ENCODE data around the gene ZNF12.

Gene ZNF12

DNA sequence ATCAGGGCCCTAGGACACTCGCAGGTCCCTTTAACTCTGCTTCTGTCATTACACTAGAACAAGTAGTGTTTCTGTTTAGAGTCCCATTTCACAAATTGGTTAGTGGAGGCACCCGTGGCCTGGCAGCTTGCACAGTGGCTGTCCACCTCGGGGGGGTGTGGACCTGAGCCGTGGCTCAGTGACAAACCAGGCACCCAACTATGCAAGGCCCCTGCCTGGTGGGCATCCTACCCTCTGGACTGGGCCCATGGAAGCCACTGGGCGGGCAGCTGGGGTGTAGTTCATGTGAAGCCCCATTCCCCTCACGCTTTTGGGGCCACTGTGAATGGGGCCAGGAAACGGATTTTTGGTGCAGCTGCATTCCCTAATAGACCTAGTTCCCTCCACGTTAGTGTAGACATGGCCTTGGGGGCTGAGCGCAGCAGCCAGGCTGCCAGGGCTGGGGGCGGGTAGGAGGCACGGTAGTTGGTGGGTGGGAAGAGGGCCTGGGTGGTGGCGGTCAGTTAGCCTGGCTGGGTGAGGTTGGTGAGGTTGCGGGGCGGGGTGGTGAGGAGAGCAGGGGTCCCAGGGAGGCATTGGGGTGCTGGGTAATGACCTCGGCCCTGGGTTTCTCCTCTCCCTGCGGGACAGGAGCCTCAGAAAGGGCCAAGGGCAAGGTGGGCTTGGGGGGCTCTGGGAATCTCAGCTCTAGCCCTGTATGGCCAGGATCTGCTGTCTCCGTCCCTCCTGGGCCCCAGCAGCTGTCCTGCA, 50.9 kb downstream of the ZNF12 start:
- no peaks in the 10 kb centered on the region for H3K79me1 ChIP-seq (ENCODE audit: low read length)
- no CpG with 5 or more reads among the region's 17 CpGs for WGBS (ENCODE audit: extremely low coverage, insufficient coverage, insufficient read length)
- H2AFZ ChIP-seq (ENCODE audit: insufficient read depth, low read length, poor library complexity): no peak overlapping the region
- no peaks in the 10 kb centered on the region for H3K79me2 ChIP-seq (ENCODE audit: control insufficient read depth, insufficient read depth, low read length, poor library complexity)
- H3K18ac ChIP-seq (ENCODE audit: low read length): no peak overlapping the region
- no peak overlapping the region for H2AK5ac ChIP-seq (ENCODE audit: low read length)
- no peak overlapping the region for H3K4me2 ChIP-seq (ENCODE audit: low read length)
- no peak overlapping the region for H3K27ac ChIP-seq (ENCODE audit: low read depth, low read length)
- no peak overlapping the region for H2BK5ac ChIP-seq (ENCODE audit: low read depth, low read length, poor library complexity)
- DNase-seq: no peak
- H3K4ac ChIP-seq (ENCODE audit: low read depth, low read length): no peak overlapping the region
- H3K4me1 ChIP-seq (ENCODE audit: control insufficient read depth in 1 of 2, insufficient read depth in 2 of 2, low read length in 2 of 2): peaks cover 0 to 2% of the 10 kb centered on the region in 2 experiments
- no peak overlapping the region for H4K91ac ChIP-seq (ENCODE audit: low read depth, low read length)
- no peak overlapping the region for H2BK120ac ChIP-seq (ENCODE audit: insufficient read depth, low read length, poor library complexity)
- peaks cover 43 to 45% of the 10 kb centered on the region in 2 experiments for H3K36me3 ChIP-seq (ENCODE audit: control insufficient read depth in 1 of 2, insufficient read depth in 2 of 2, low read length in 2 of 2)
- H4K12ac ChIP-seq (ENCODE audit: low read depth, low read length): no peak overlapping the region
- no peak overlapping the region for H3K23ac ChIP-seq (ENCODE audit: low read length)
- no peak overlapping the region for H2BK12ac ChIP-seq (ENCODE audit: low read length)
- H3K27me3 ChIP-seq (ENCODE audit: insufficient read depth, low read length): no peaks in the 10 kb centered on the region
- peaks cover 21% of the 10 kb centered on the region for H3K9me3 ChIP-seq (ENCODE audit: insufficient read depth, low read depth, low read length)
- no peak overlapping the region for H3K9ac ChIP-seq (ENCODE audit: low read length)
- H3K14ac ChIP-seq (ENCODE audit: low read length): no peak overlapping the region
- H3K4me3 ChIP-seq (ENCODE audit: low read depth, low read length): no peak overlapping the region
- no peak overlapping the region for H4K8ac ChIP-seq (ENCODE audit: low read depth, low read length)

DNA sequence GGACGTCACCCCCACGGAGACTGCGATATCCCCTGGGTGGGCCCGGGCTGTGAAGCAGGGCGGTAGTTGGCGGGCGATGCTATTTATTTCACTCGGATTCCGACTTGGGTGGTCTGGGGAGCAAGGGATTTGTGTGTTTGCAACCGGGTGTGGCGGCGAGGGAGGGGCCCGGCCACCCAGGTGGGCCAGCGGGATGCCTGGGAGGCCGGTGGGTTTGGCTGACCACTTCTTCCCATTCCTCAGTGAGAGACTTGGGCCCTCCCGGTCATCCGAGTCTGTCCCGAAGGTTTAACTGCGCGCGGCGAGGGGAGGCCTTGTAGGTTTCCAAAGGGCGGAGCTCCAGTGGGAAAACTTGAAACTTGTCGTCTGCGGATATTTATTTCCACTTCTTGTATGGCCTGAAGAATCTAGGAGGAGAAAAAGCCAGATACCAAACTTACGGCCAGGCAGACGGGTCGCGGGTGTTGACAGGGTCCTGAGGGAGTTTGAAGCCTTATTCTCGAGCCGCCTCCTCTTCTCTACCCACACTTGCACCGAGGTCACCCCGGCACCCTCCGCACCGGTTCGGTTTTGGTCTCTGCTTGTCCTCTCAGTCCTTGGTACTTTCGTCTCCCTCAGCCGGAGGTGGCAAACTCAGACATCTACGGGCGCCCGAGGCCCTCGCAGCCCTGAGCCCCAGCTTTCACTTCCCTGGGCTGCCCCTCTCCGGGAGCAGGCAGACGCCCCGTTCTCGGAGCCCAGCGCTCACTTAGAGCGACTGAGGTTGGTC, 51.7 kb downstream of the ZNF12 start:
- no peak overlapping the region for H4K91ac ChIP-seq (ENCODE audit: low read depth, low read length)
- no peak overlapping the region for H4K12ac ChIP-seq (ENCODE audit: low read depth, low read length)
- H4K8ac ChIP-seq (ENCODE audit: low read depth, low read length): no peak overlapping the region
- no peak overlapping the region for H3K23ac ChIP-seq (ENCODE audit: low read length)
- H3K9me3 ChIP-seq (ENCODE audit: insufficient read depth, low read depth, low read length): peaks cover 21% of the 10 kb centered on the region
- no peak overlapping the region for H3K4me2 ChIP-seq (ENCODE audit: low read length)
- no peak overlapping the region for H2BK120ac ChIP-seq (ENCODE audit: insufficient read depth, low read length, poor library complexity)
- H3K27me3 ChIP-seq (ENCODE audit: insufficient read depth, low read length): no peaks in the 10 kb centered on the region
- peaks cover 50 to 52% of the 10 kb centered on the region in 2 experiments for H3K36me3 ChIP-seq (ENCODE audit: control insufficient read depth in 1 of 2, insufficient read depth in 2 of 2, low read length in 2 of 2)
- no peak overlapping the region for H3K4me3 ChIP-seq (ENCODE audit: low read depth, low read length)
- no peak overlapping the region for H3K9ac ChIP-seq (ENCODE audit: low read length)
- no peaks in the 10 kb centered on the region for H3K79me2 ChIP-seq (ENCODE audit: control insufficient read depth, insufficient read depth, low read length, poor library complexity)
- no peak overlapping the region for H3K18ac ChIP-seq (ENCODE audit: low read length)
- no peak overlapping the region for H2AFZ ChIP-seq (ENCODE audit: insufficient read depth, low read length, poor library complexity)
- WGBS (ENCODE audit: extremely low coverage, insufficient coverage, insufficient read length): no CpG with 5 or more reads among the region's 48 CpGs
- H3K4me1 ChIP-seq (ENCODE audit: control insufficient read depth in 1 of 2, insufficient read depth in 2 of 2, low read length in 2 of 2): peaks cover 0 to 2% of the 10 kb centered on the region in 2 experiments
- no peak overlapping the region for H2BK12ac ChIP-seq (ENCODE audit: low read length)
- no peak overlapping the region for H2AK5ac ChIP-seq (ENCODE audit: low read length)
- no peak overlapping the region for H3K4ac ChIP-seq (ENCODE audit: low read depth, low read length)
- no peak overlapping the region for H3K14ac ChIP-seq (ENCODE audit: low read length)
- H3K79me1 ChIP-seq (ENCODE audit: low read length): no peaks in the 10 kb centered on the region
- no peak overlapping the region for H2BK5ac ChIP-seq (ENCODE audit: low read depth, low read length, poor library complexity)
- H3K27ac ChIP-seq (ENCODE audit: low read depth, low read length): no peak overlapping the region
- no peak for DNase-seq

DNA sequence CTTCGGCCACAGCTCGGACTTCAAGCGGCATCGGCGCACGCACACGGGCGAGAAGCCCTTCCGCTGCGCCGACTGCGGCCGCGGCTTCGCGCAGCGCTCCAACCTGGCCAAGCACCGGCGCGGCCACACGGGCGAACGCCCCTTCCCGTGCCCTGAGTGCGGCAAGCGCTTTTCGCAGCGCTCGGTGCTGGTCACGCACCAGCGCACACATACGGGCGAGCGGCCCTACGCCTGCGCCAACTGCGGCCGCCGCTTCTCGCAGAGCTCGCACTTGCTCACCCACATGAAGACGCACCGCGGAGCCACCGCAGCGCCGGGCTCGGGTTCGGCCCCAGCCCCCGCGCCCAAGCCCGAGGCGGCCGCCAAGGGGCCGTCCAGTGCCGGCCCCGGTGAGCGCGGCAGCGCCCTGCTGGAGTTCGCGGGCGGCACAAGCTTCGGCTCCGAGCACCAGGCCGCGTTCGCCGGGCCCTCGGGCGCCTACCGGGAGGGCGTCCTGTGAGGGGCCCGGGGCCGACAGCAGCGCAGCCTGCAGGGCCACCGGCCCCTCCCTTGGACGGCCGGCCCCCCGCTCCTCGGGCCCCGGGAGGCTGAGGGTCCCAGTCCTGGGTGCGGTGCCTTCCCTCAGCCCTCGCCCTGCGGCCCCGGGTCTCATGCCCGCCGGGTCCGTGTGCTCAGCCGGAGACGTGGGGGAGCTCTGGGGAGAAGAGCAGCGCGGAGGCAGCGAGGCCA, 52.5 kb downstream of the ZNF12 start:
- Histone ChIP-seq H2BK12ac (ENCODE audit: low read length) (no peak overlapping the region), H3K4ac (ENCODE audit: low read depth, low read length) (no peak overlapping the region), H3K14ac (ENCODE audit: low read length) (no peak overlapping the region), H2AFZ (ENCODE audit: insufficient read depth, low read length, poor library complexity) (no peak overlapping the region), H3K27ac (ENCODE audit: low read depth, low read length) (no peak overlapping the region), H3K9ac (ENCODE audit: low read length) (no peak overlapping the region), H3K27me3 (ENCODE audit: insufficient read depth, low read length) (no peaks in the 10 kb centered on the region), H3K4me3 (ENCODE audit: low read depth, low read length) (no peak overlapping the region), H3K79me2 (ENCODE audit: control insufficient read depth, insufficient read depth, low read length, poor library complexity) (no peaks in the 10 kb centered on the region), H3K79me1 (ENCODE audit: low read length) (no peaks in the 10 kb centered on the region), H4K8ac (ENCODE audit: low read depth, low read length) (no peak overlapping the region), H3K4me1 (ENCODE audit: control insufficient read depth in 1 of 2, insufficient read depth in 2 of 2, low read length in 2 of 2) (peaks cover 0 to 2% of the 10 kb centered on the region in 2 experiments), H3K4me2 (ENCODE audit: low read length) (no peak overlapping the region), H2BK5ac (ENCODE audit: low read depth, low read length, poor library complexity) (no peak overlapping the region), H3K18ac (ENCODE audit: low read length) (no peak overlapping the region), H3K36me3 (ENCODE audit: control insufficient read depth in 1 of 2, insufficient read depth in 2 of 2, low read length in 2 of 2) (peaks cover 56 to 60% of the 10 kb centered on the region in 2 experiments), H2AK5ac (ENCODE audit: low read length) (no peak overlapping the region), H4K12ac (ENCODE audit: low read depth, low read length) (no peak overlapping the region), H3K23ac (ENCODE audit: low read length) (no peak overlapping the region), H3K9me3 (ENCODE audit: insufficient read depth, low read depth, low read length) (peaks cover 18% of the 10 kb centered on the region), H4K91ac (ENCODE audit: low read depth, low read length) (no peak overlapping the region), H2BK120ac (ENCODE audit: insufficient read depth, low read length, poor library complexity) (no peak overlapping the region)
- WGBS (ENCODE audit: extremely low coverage, insufficient coverage, insufficient read length): no CpG with 5 or more reads among the region's 94 CpGs
- DNase-seq: no peak

DNA sequence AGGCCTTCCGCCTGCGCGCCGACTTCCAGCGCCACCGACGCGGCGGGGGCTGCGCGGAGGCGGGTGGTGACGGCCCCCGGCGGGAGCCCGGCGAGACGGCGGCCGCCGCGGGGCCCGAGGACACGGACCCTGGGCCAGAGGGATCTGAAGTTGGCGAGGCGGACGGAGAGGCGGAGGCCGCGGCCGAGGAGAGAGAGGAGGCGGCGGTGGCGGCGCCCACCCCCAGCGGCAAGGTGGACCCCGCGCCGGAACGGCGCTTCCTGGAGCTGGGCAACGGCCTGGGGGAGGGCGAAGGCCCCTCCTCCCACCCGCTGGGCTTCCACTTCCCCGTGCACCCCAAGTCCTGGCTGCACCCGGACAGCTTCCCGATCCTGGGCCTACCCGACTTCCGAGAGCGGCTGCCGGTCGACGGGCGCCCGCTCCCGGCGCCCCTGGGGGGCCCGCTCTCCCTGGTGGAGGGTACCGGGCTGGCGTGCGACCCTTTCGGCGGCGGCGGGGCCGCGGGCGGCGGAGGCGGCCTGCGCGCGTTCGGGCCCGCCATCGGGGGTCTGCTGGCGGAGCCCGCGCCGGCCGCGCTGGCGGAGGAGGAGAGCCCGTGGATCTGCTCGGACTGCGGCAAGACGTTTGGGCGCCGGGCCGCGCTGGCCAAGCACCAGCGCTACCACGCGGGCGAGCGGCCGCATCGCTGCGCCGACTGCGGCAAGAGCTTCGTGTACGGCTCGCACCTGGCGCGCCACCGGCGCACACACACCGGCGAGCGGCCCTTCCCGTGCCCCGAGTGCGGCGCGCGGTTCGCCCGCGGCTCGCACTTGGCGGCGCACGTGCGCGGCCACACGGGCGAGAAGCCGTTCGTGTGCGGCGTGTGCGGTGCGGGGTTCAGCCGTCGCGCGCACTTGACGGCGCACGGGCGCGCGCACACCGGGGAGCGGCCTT, 53.4 kb downstream of the ZNF12 start:
- Histone ChIP-seq H2AK5ac (ENCODE audit: low read length) (no peak overlapping the region), H3K79me1 (ENCODE audit: low read length) (no peaks in the 10 kb centered on the region), H3K4me1 (ENCODE audit: control insufficient read depth in 1 of 2, insufficient read depth in 2 of 2, low read length in 2 of 2) (no peaks in the 10 kb centered on the region), H2BK5ac (ENCODE audit: low read depth, low read length, poor library complexity) (no peak overlapping the region), H4K8ac (ENCODE audit: low read depth, low read length) (no peak overlapping the region), H4K12ac (ENCODE audit: low read depth, low read length) (no peak overlapping the region), H3K4ac (ENCODE audit: low read depth, low read length) (no peak overlapping the region), H3K9me3 (ENCODE audit: insufficient read depth, low read depth, low read length) (peaks cover 19% of the 10 kb centered on the region), H2BK12ac (ENCODE audit: low read length) (no peak overlapping the region), H2BK120ac (ENCODE audit: insufficient read depth, low read length, poor library complexity) (no peak overlapping the region), H3K27ac (ENCODE audit: low read depth, low read length) (no peak overlapping the region), H3K27me3 (ENCODE audit: insufficient read depth, low read length) (no peaks in the 10 kb centered on the region), H2AFZ (ENCODE audit: insufficient read depth, low read length, poor library complexity) (no peak overlapping the region), H4K91ac (ENCODE audit: low read depth, low read length) (no peak overlapping the region), H3K14ac (ENCODE audit: low read length) (no peak overlapping the region), H3K18ac (ENCODE audit: low read length) (no peak overlapping the region), H3K79me2 (ENCODE audit: control insufficient read depth, insufficient read depth, low read length, poor library complexity) (no peaks in the 10 kb centered on the region), H3K4me3 (ENCODE audit: low read depth, low read length) (no peak overlapping the region), H3K9ac (ENCODE audit: low read length) (no peak overlapping the region), H3K36me3 (ENCODE audit: control insufficient read depth in 1 of 2, insufficient read depth in 2 of 2, low read length in 2 of 2) (peaks cover 64 to 68% of the 10 kb centered on the region in 2 experiments), H3K4me2 (ENCODE audit: low read length) (no peak overlapping the region), H3K23ac (ENCODE audit: low read length) (no peak overlapping the region)
- no peak for DNase-seq
- WGBS (ENCODE audit: extremely low coverage, insufficient coverage, insufficient read length): no CpG with 5 or more reads among the region's 146 CpGs

All from trophoblast cell (in vitro differentiated cells and primary cell).